Right lobe of liver (tissue), 6 donors: ENCODE data around the gene TNFSF15. TPM values are rescaled to one million over a fixed set of nuclear protein-coding genes. Genes with fewer than 3 reads are reported as not detected.

Experiments
- ATAC-seq, 4 donors: fragments of 200-7000 bp; cut with Tn5 transposase; one replicate each; pipeline ENCODE4 v1.9.1; 2020; ENCODE audit warnings: mild to moderate bottlenecking in 4 of 4, moderate library complexity in 4 of 4
- DNase-seq, 3 donors: peaks; one replicate each; pipeline ENCODE4 v3.0.0-alpha.2; 2020
- H3K27ac ChIP-seq, 3 donors: fragments of 200-600 bp; one replicate each; pipeline ENCODE4 v1.8.0; 2022
- H3K27me3 ChIP-seq, 2 donors: fragments of 200-600 bp; one replicate each; pipeline ENCODE4 v1.8.0; 2022
- H3K36me3 ChIP-seq, 4 donors: fragments of 200-600 bp; sonication (generic) in 1 of 4; one replicate each; pipeline versions ENCODE4 v1.5.1 to v1.8.0; 2017 to 2022; ENCODE audit warnings: control low read depth in 1 of 4
- H3K4me1 ChIP-seq, 4 donors: fragments of 200-600 bp; sonication (generic) in 1 of 4; one replicate each; pipeline versions ENCODE4 v1.5.1 to v1.8.0; 2017 to 2022; ENCODE audit warnings: control low read depth in 1 of 4
- H3K4me3 ChIP-seq, 3 donors: fragments of 200-600 bp; one replicate each; pipeline ENCODE4 v1.8.0; 2022
- H3K9me3 ChIP-seq, 4 donors: fragments of 200-600 bp; sonication (generic) in 1 of 4; one replicate each; pipeline versions ENCODE4 v1.5.1 to v1.8.0; 2017 to 2022; ENCODE audit warnings: control low read depth in 1 of 4
- POLR2A ChIP-seq: fragments of 450-650 bp; IDR thresholded peaks from one replicate; pipeline ENCODE4 v1.6.1; 2017; ENCODE audit warnings: antibody characterized with exemption, mild to moderate bottlenecking
- WGBS: methylation state at CpG from one replicate; pipeline ENCODE4 v1.1.6; 2018; ENCODE audit warnings: low coverage, low lambda C conversion rate; ENCODE audit not compliant: insufficient coverage; ENCODE audit errors: missing lambda C conversion rate; 5-methylcytosine and 5-hydroxymethylcytosine counted together
- intact Hi-C, 2 donors: fragments of 100-400 bp; cut with DNase I; formaldehyde crosslinking; loops; one replicate each; pipeline versions ENCODE4 v1.11.2 to v1.14.1; 2022
- total RNA-seq, 6 experiments: library from RNA; depleted of rRNA in 2 of 6; stranded (reverse); fragments of >200 nt in 2 of 6; fragmentation: NEBNext Ultra II Directional in 3 of 6; extraction: Animal tissue kit (Norgen Biotek cat#: 25700) in 3 of 6; gene quantifications; one replicate each; pipeline versions ENCODE4 v1.1.0 to v1.2.4, GENCODE V29; 2016 to 2023
- TF ChIP-seq, protein P1 (sequence below), 4 donors: fragments of 200-600 bp in 3 of 4; fragments of 450-650 bp in 1 of 4; IDR thresholded peaks; one replicate each; pipeline versions ENCODE4 v1.5.1 to v1.8.0; 2016 to 2022; ENCODE audit warnings: antibody characterized with exemption in 4 of 4, mild to moderate bottlenecking in 2 of 4
- donor health status: DM: no; HTN: yes; CAD: no.
- donor health status: DM: no; HTN: no; CAD: no.
- donor health status: DM: no; HTN: no; CAD: no.
- donor health status: DM: no; HTN: yes; CAD: no.
- donor health status: DM: no; HTN: yes; CAD: no.

The TNFSF15 gene
- total RNA-seq, 6 experiments from 2014 or later = 0.04 to 0.35 (median 0.06) TPM; not detected in 1

DNA sequence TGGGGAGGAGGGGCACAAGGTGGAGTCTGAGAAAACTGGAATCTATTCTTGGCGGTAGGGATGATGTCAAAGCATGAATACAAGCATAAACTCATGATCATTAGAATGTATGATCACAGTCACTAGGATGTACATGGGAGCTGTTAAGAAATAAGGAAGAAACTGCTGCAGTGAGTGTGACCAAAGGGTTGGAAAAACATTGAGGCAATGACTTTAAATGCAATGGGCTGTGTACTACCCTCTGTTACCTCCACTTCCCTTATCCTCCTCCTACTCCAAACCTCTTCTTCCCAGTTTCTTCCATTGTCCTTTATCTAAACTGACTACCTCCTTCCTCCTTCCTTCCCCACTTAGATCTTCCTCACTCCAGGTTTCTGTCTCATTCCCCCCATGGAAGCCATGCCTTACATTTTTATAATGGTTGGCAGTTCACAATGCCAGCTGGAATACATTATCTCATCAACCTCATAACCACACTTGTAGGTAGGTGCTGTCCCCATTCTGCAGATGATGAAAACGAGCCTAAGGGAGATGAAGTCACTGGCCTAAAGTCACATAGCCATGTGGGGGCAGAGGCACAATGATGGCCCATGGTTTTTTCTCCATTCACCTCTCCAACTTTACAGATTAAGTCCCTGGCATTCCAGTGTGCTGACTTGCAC lies 21.9 kb upstream of the TNFSF15 start:
- no peak for DNase-seq
- Histone ChIP-seq H3K27me3 (no peaks in the 10 kb centered on the region), H3K4me1 (no peaks in the 10 kb centered on the region), H3K27ac (no peak overlapping the region), H3K9me3 (no peaks in the 10 kb centered on the region), H3K36me3 (no peaks in the 10 kb centered on the region), H3K4me3 (no peak overlapping the region)
- no peak for ATAC-seq
- TF ChIP-seq, protein P1, sequence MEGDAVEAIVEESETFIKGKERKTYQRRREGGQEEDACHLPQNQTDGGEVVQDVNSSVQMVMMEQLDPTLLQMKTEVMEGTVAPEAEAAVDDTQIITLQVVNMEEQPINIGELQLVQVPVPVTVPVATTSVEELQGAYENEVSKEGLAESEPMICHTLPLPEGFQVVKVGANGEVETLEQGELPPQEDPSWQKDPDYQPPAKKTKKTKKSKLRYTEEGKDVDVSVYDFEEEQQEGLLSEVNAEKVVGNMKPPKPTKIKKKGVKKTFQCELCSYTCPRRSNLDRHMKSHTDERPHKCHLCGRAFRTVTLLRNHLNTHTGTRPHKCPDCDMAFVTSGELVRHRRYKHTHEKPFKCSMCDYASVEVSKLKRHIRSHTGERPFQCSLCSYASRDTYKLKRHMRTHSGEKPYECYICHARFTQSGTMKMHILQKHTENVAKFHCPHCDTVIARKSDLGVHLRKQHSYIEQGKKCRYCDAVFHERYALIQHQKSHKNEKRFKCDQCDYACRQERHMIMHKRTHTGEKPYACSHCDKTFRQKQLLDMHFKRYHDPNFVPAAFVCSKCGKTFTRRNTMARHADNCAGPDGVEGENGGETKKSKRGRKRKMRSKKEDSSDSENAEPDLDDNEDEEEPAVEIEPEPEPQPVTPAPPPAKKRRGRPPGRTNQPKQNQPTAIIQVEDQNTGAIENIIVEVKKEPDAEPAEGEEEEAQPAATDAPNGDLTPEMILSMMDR (IDR thresholded peaks at IDR 0.05) = no peak
- 63% methylated on average over 2 of the region's 2 CpGs for WGBS
- intact Hi-C loops = no loop called here

DNA sequence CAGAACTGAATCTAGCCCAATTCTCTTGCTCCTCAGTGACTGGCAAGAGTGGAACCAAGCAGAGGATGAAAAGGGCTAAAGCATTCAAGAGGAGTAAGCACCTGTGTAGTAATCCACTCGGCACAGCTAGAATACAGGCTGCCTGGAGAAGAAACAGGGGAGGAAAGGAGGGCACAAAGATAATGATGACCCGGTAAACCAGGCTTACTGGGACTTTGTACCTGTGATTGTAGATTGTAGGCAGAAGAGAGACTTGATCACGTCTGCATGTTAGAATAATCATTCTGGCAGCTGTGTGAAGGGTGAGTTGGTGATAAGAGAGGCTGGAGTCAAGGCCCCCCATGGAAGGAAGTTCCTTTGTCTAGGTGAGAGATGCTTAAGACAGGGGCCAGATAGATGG lies 20.6 kb upstream of the TNFSF15 start:
- no peaks in the 10 kb centered on the region for H3K27me3 ChIP-seq
- H3K4me1 ChIP-seq = no peaks in the 10 kb centered on the region
- no peaks in the 10 kb centered on the region for H3K36me3 ChIP-seq
- H3K27ac ChIP-seq = no peak overlapping the region
- 43% methylated on average over 3 of the region's 3 CpGs for WGBS
- ATAC-seq (no peak), DNase-seq (no peak)
- intact Hi-C loops = no loop called here
- TF ChIP-seq, protein P1 (IDR thresholded peaks at IDR 0.05) = no peak
- TF ChIP-seq POLR2A = no peak
- no peaks in the 10 kb centered on the region for H3K9me3 ChIP-seq
- no peak overlapping the region for H3K4me3 ChIP-seq

DNA sequence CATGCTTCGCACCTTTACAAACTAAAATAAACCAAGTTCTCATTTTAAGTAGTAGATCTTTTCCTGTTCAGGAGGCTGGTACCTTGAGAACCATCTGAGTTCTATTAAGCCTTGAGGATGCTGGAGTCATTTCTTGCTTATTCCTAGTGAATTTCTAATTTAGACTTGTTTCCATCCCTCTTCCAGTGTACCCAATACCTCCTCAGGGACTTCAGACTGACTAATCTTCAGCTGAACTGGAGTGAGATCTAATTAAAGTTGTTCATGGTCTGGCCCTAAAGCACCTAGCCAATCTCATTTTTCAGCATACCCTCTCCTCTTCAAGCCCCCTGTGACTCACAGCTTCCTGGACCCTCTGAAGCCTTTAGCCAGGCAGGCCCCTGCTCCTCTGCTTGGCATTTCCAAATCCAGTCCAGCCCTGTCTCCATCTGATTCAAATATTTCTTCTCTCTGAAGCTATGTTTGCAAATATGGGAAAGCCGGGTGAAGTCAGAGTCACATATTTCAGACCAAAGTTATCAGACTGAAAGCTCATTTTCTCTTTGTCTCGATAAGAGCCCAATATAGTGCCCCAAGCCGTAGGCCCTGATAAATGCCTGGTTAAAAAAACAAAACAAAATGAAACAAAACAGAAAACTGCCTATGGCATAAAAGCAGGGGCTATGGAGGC lies 19.4 kb upstream of the TNFSF15 start:
- no peak overlapping the region for H3K4me3 ChIP-seq
- H3K27ac ChIP-seq = no peak overlapping the region
- no peaks in the 10 kb centered on the region for H3K4me1 ChIP-seq
- TF ChIP-seq, protein P1 (IDR thresholded peaks at IDR 0.05) = no peak
- no peak for TF ChIP-seq POLR2A
- ATAC-seq = no peak
- no peaks in the 10 kb centered on the region for H3K36me3 ChIP-seq
- DNase-seq = no peak
- WGBS = 75% methylated on average over 4 of the region's 4 CpGs
- no peaks in the 10 kb centered on the region for H3K27me3 ChIP-seq
- intact Hi-C loops = no loop called here
- no peaks in the 10 kb centered on the region for H3K9me3 ChIP-seq

DNA sequence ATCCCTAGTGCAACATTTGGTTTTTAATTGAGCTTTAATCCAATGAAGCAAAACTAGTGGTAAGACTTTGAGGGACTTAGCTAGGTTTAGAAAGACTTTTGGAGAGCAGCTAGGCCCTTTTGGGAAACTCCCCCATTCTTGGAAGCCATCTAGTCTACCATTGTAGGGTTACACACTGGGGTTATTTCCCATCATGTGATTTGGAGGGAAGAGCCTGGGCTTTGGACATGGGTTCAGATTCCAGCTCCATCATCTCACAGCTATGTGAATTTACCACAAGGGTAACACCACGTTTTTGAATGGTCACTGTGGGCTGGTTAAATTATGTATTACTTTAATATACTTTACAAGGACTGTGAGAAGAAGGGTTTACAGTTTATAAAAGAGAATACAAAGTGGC lies 18.3 kb upstream of the TNFSF15 start:
- no peak for TF ChIP-seq POLR2A
- TF ChIP-seq, protein P1 (IDR thresholded peaks at IDR 0.05) = no peak
- WGBS = 6% methylated on average over 1 of the region's 1 CpG
- Histone ChIP-seq H3K9me3 (no peaks in the 10 kb centered on the region), H3K27ac (no peak overlapping the region), H3K27me3 (no peaks in the 10 kb centered on the region), H3K4me1 (no peaks in the 10 kb centered on the region), H3K4me3 (no peak overlapping the region), H3K36me3 (no peaks in the 10 kb centered on the region)
- ATAC-seq (no peak), DNase-seq (no peak)
- intact Hi-C loops = no loop called here
